Activated CD4-positive, alpha-beta T cell treated with anti-CD3 and anti-CD28 coated beads, Interleukin-2, amount 10 ng/mL, durations not matched to agents 7 days and 5 days (primary cell): ENCODE measurements around the gene REEP6. TPM values are rescaled to one million over a fixed set of nuclear protein-coding genes. Genes with fewer than 3 reads are reported as not detected.
"Not testable (repeated sequence)": the region's sequence is repeated elsewhere in the genome, so short reads cannot be mapped to it uniquely, and the experiment has no call there.

Experiments
- CTCF ChIA-PET: fragments of 350-600 bp; sonication (Branson Sonifier 250); formaldehyde crosslinking; loops from one replicate; lab custom pipeline; 2021; ENCODE audit warnings: antibody characterized with exemption; lab: Charles Lee
- POLR2A ChIA-PET: fragments of 350-600 bp; sonication (Branson Sonifier 250); formaldehyde crosslinking; loops from one replicate; lab custom pipeline; 2021; ENCODE audit warnings: antibody characterized with exemption; lab: Charles Lee
- DNase-seq: peaks from one replicate; pipeline ENCODE4 v3.0.0-alpha.2; 2020
- H3K27ac Mint-ChIP-seq: one replicate; pipeline ENCODE4 v1.8.0; 2021; ENCODE audit warnings: mild to moderate bottlenecking, moderate library complexity, mixed read lengths
- H3K27me3 Mint-ChIP-seq: one replicate; pipeline ENCODE4 v1.8.0; 2021; ENCODE audit warnings: mixed read lengths
- H3K36me3 Mint-ChIP-seq: one replicate; pipeline ENCODE4 v1.8.0; 2021; ENCODE audit warnings: low read depth, mixed read lengths
- H3K4me1 Mint-ChIP-seq: one replicate; pipeline ENCODE4 v1.8.0; 2021; ENCODE audit warnings: mixed read lengths
- H3K4me3 Mint-ChIP-seq: one replicate; pipeline ENCODE4 v1.8.0; 2021; ENCODE audit warnings: mild to moderate bottlenecking, moderate library complexity, mixed read lengths
- H3K9me3 Mint-ChIP-seq: one replicate; pipeline ENCODE4 v1.8.0; 2021; ENCODE audit warnings: mixed read lengths
- total RNA-seq, 2 experiments: library from RNA; stranded (reverse); gene quantifications; one replicate each; pipeline ENCODE4 v1.2.3, GENCODE V29; 2021

REEP6 gene
- total RNA-seq, 2 experiments from 2014 or later = 1.6 to 1.8 TPM

DNA sequence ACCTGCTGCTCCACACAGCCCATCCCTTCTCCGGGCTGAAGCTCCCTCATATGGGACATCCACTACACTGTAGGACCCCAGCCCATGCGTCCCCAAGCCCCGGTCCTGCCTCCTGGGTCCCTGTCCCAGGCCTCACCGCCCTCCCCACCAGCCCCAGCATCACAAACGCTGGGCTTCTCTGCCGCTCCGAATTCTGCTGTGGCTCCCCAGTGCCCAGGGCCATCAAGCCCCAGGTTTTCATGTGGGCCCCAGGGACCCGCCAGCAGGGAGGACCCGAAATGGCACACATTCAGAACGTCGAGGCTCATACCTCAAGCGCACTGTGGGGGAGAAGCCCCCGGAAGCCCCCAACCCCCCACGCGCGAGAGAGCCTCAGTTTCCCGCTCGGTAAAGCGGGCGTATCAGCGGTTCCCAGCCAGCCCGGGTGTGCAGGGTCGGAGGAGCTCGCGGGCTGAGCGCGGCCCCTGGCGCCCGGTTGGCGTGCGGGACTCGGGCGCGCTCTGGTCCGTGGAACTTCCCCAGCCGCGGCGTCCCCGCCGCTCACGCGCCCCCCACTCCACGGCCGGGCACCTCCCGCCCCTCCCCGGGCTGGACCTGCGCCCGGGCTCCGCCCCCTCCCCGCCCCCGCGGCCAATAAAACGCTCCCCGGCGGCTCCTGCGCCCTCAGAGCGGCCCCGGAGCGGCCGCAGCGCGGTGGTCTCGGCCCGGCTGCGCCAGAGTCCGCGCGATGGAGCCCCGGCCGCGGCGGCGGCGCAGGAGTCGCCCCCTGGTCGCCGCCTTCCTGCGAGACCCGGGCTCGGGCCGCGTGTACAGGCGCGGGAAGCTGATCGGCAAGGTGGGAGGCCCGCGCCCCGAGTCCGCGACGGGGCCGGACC, 32.7 kb downstream of the REEP6 start, which contains the start of gene PLK5:
TSS of gene PLK5 (plus strand) at position 666 of the 875 bp plus-strand sequence. CDS start 2,920 bp downstream, outside the sequence.
- ChIA-PET CTCF (interaction anchor here (0.6 kb wide), 1 partner anchor 12 kb away, joined by 4 read pairs; no protein-coding TSS in a partner anchor), POLR2A (no interaction called here)
- H3K4me1 Mint-ChIP-seq = peaks cover 4% of the 10 kb centered on the region
- no peak within 1 kb of the TSS for H3K27ac Mint-ChIP-seq
- no peaks in the 10 kb centered on the region for H3K9me3 Mint-ChIP-seq
- peaks cover 26% of the 10 kb centered on the region for H3K27me3 Mint-ChIP-seq
- H3K36me3 Mint-ChIP-seq = no peaks in the 10 kb centered on the region
- no peak within 1 kb of the TSS for H3K4me3 Mint-ChIP-seq
- no peak for DNase-seq

DNA sequence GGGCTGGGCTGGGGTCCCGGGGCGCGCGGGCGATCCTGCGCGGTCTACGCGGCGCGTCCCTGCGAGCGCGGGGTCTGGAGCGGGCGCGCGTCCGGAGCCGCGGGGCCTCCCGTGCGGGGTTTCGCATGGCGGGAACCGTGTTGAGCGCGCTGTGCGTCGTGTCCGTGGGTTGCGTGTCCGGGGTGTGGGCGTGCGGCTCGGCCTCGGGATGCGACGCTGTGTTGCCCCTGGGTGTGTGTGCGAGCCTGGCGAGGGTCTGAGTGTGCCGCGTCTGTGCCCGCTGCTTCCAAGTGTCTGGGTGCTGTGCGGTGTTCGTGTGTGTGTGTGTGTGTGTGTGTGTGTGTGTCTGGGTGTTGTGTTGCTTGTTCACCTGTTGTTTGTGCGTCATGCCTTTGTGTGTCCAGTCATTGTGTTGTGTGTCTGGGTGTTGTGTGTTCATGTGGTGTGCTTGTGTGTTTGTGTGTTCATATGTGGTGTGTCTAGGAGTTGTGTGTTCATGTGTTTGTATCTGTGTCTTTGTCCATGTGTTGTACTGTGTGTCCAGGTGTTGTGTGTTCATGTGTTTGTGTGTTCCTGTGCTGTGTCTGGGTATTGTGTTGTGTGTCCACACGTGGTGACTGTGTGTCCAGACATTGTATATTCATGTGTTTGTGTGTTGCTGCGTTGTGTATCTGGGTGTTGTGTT, 33.4 kb downstream of the REEP6 start:
- no peak overlapping the region for H3K27ac Mint-ChIP-seq
- no peak overlapping the region for H3K4me3 Mint-ChIP-seq
- H3K36me3 Mint-ChIP-seq = no peaks in the 10 kb centered on the region
- H3K27me3 Mint-ChIP-seq = peaks cover 26% of the 10 kb centered on the region
- POLR2A ChIA-PET = no interaction called here
- H3K4me1 Mint-ChIP-seq = peaks cover 4% of the 10 kb centered on the region
- CTCF ChIA-PET = interaction anchor here (0.6 kb wide), 1 partner anchor 13 kb away, joined by 4 read pairs; no protein-coding TSS in a partner anchor
- H3K9me3 Mint-ChIP-seq = no peaks in the 10 kb centered on the region
- DNase-seq = no peak

DNA sequence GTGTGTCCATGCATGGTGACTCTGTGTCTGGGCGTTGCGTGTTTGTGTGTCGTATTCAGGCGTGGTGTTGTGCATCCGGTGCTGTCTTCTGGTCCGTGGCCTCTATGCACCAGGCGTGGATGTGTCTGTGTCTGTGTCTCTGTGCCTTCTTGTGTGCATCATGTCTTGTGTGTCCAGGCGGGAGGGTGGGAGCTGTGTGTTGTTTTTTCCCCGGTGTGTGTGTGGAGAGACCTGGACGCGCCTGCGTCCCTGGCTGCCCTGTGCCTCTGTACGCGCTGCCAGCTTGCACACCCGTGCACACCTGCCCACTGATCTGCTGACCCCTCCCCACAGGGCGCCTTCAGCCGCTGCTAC, 34.0 kb downstream of the REEP6 start:
- POLR2A ChIA-PET = no interaction called here
- Mint-ChIP-seq H3K27ac (no peak overlapping the region), H3K4me3 (no peak overlapping the region), H3K9me3 (no peaks in the 10 kb centered on the region), H3K4me1 (peaks cover 4% of the 10 kb centered on the region), H3K27me3 (peaks cover 26% of the 10 kb centered on the region), H3K36me3 (no peaks in the 10 kb centered on the region)
- CTCF ChIA-PET = no interaction called here
- DNase-seq = no peak

DNA sequence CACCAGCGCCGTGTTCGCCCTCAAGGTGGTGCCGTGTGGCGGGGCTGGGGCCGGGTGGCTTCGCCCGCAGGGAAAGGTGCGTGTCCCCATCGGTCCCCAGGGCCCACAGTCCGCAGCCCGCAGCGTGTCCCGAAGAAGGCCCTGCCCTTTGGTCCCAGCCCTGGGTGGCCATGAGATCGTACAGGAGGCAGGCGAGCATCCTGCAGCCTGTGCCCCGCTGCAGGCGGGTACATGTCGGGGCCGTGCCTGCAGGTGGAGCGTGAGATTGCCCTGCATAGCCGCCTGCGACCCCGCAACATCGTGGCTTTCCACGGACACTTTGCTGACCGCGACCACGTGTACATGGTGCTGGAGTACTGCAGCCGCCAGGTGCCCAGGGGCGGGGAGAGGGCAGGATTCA, 34.4 kb downstream of the REEP6 start:
- no peak for DNase-seq
- no peak overlapping the region for H3K4me3 Mint-ChIP-seq
- H3K27ac Mint-ChIP-seq = no peak overlapping the region
- no peaks in the 10 kb centered on the region for H3K36me3 Mint-ChIP-seq
- peaks cover 4% of the 10 kb centered on the region for H3K4me1 Mint-ChIP-seq
- H3K27me3 Mint-ChIP-seq = peaks cover 26% of the 10 kb centered on the region
- POLR2A ChIA-PET = no interaction called here
- CTCF ChIA-PET = no interaction called here
- no peaks in the 10 kb centered on the region for H3K9me3 Mint-ChIP-seq

DNA sequence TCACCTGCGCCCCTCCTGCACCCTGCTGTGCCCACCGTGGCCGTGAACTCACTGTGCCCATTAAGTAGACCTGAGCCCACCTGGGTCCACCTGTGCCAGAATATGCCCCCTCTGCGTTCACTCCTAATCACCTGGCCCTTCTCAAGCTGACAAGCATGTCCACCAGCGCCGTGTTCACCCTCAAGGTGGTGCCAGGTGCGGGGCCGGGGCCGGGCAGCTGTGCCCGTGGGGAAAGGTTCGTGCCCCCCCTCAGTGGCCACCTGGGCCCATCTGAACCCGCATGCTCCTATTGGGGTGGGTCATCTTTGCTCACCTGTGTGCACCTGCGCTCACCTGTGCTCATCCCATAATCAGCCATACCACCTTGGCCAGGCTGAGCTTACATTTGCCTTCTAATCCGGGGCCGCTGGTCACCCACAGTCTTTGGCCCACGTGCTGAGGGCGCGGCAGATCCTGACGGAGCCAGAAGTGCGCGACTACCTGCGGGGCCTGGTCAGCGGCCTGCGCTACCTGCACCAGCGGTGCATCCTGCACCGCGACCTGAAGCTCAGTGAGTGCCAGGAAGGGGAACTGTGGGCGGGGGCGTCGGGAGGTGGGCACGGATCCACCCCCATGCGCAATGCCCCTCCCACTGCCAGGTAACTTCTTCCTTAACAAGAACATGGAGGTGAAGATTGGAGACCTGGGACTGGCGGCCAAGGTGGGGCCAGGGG, 35.2 kb downstream of the REEP6 start:
- Mint-ChIP-seq H3K36me3 (no peaks in the 10 kb centered on the region), H3K27ac (no peak overlapping the region), H3K9me3 (no peaks in the 10 kb centered on the region), H3K4me1 (peaks cover 4% of the 10 kb centered on the region), H3K27me3 (peaks cover 26% of the 10 kb centered on the region), H3K4me3 (no peak overlapping the region)
- no peak for DNase-seq
- ChIA-PET POLR2A (no interaction called here), CTCF (no interaction called here)

DNA sequence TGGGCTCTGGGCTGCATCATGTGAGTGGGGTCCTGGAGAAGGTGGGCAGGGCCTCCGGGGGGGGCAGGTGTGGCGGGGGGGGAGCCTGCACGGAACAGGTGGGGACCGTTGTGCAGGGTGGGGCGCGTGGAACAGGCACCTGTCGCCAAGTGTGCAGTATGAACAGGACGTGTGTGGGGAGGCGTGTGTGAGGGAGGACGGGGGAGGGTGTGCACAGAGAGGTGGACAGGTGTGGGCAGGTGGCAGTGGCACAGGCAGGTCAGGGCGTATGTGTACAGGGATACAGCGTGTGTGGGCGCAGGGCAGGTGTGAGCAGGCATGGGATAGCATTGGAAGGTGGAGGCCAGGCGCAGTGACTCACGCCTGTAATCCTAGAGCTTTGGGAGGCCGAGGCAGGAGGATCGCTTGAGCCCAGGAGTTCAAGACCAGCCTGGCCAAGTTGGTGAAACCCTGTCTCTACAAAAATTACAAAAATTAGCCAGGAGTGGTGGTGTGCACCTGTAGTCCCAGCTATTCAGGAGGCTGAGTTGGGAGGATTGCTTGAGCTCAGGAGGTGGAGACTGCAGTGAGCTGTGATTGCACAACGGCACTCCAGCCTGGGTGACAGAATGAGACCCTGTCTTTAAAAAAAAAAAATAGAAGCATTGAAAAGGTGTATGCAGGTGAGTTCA, 36.1 kb downstream of the REEP6 start:
- ChIA-PET POLR2A (no interaction called here), CTCF (no interaction called here)
- H3K36me3 Mint-ChIP-seq = no peaks in the 10 kb centered on the region
- H3K4me3 Mint-ChIP-seq = no peak overlapping the region
- no peak overlapping the region for H3K27ac Mint-ChIP-seq
- H3K27me3 Mint-ChIP-seq = peaks cover 24% of the 10 kb centered on the region
- peaks cover 4% of the 10 kb centered on the region for H3K4me1 Mint-ChIP-seq
- no peak for DNase-seq
- H3K9me3 Mint-ChIP-seq = no peaks in the 10 kb centered on the region

DNA sequence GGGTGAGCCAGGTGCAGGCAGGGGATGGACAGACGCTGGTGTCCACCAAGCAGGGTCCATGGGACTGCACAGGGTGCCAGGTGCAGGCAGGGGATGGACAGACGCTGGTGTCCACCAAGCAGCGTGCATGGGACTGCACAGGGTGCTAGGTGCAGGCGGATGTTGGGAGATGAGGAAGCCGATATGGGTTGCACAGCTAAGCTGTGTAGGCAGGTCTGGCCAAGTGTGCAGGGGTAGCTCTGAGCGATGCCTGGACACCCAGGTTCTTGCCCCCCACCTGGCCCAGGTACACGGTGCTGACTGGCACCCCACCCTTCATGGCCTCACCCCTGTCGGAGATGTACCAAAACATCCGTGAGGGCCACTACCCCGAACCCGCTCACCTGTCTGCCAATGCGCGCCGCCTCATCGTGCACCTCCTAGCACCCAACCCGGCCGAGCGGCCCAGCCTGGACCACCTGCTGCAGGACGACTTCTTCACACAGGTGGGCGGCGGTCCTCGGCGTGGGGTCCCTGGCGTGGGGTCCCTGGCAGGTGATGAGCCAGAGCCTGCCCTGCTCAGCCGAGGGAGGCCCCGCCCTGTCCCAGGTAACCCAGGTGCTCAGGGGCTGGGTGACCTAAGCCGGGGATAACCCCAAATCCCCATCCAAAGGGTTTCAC, 36.8 kb downstream of the REEP6 start:
- no peak for DNase-seq
- Mint-ChIP-seq H3K27ac (no peak overlapping the region), H3K27me3 (peaks cover 24% of the 10 kb centered on the region), H3K9me3 (no peaks in the 10 kb centered on the region), H3K4me3 (no peak overlapping the region), H3K4me1 (peaks cover 4% of the 10 kb centered on the region), H3K36me3 (no peaks in the 10 kb centered on the region)
- ChIA-PET POLR2A (no interaction called here), CTCF (no interaction called here)

DNA sequence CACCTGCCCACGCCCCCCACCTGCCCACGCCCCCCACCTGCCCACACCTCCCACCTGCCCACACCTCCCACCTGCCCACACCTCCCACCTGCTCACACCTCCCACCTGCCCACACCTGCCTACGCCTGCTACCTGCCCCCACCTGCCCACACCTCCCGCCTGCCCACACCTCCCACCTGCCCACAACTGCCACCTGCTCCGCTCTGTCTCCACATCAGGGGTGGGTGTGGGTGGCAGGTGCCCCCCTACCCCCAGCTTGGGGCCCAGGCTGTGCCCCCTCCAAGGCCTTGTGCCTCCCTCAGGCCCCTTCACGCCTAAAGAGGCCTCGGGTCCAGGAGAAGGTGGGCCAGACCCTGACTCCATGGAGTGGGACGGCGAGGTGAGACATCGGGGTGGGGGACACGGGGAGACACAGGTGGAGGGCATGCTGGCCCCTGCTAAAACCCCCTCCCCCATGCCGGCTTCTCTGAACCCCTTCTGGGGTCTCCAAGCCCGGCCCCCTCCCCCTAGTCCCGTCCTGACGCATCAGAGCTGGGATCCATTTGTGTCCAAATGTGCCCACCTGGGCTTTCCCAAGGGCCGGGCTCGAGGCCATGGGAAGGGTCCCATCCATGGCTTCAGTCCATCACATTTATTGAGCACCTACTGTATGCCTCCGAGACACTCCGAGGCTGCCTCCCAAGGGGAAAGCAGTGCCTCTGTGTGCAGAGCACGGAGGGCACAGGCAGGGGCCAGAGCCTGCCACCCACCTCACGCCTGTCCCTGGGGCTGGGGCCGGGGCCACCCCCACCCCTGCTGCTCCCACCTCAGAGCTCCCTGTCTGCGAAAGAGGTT, 37.8 kb downstream of the REEP6 start:
- Mint-ChIP-seq H3K4me3 (no peak overlapping the region), H3K27me3 (peaks cover 18% of the 10 kb centered on the region), H3K4me1 (peaks cover 4% of the 10 kb centered on the region), H3K9me3 (no peaks in the 10 kb centered on the region), H3K36me3 (no peaks in the 10 kb centered on the region), H3K27ac (no peak overlapping the region)
- CTCF ChIA-PET = no interaction called here
- DNase-seq = no peak
- POLR2A ChIA-PET = no interaction called here

DNA sequence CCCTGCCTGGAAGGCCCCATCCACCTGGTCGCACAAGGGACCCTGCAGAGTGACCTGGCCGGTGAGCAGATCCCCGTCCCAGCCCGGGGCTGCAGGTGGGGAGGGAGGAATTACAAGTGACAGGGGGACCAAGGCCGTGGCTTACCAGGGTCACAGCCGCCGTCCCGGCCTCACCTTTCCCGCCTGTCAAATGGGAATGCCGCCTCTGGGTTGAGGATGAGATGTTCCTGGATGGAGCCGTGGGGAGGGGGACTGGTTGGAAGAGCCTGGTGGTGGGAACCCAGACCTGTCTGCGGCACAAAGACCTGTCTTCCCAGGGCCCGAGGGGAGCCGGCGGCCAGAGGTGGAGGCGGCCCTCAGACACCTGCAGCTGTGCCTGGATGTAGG, 38.4 kb downstream of the REEP6 start:
- Mint-ChIP-seq H3K9me3 (no peaks in the 10 kb centered on the region), H3K27me3 (peaks cover 16% of the 10 kb centered on the region), H3K27ac (no peak overlapping the region), H3K36me3 (no peaks in the 10 kb centered on the region), H3K4me1 (peaks cover 3% of the 10 kb centered on the region), H3K4me3 (no peak overlapping the region)
- POLR2A ChIA-PET = no interaction called here
- CTCF ChIA-PET = no interaction called here
- no peak for DNase-seq

DNA sequence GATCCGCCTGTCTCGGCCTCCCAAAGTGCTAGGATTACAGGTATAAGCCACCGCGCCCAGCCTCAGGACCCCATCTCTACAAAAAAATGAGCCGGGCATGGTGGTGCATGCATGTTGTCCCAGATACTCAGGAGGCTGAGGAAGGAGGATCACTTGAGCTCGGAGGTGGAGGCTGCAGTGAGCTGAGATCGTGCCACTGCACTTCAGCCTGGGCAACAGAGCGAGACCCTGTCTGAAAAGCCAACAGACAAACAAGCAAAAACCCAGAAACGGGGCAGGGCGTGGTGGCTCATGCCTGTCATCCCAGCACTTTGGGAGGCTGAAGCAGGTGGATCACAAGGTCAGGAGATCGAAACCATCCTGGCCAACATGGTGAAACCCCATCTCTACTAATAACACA, 39.9 kb downstream of the REEP6 start:
- H3K4me3 Mint-ChIP-seq = not testable (repeated sequence)

DNA sequence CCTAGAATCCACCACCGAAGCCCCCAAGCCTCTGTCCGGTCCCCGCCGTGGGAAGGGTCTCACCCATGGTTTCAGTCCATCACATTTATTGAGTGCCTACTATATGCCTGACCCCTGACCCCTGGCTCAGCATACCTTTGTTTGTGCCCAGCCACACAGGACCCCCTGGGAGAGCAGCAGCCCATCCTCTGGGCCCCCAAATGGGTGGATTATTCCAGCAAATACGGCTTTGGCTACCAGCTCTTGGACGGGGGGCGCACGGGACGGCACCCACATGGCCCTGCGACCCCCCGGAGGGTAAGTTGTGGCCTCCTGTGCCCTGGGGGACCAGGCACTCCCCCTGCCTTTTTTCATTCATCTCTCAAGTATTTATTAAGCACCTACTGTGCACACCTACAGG, 40.6 kb downstream of the REEP6 start:
- Mint-ChIP-seq H3K27me3 (no peaks in the 10 kb centered on the region), H3K9me3 (no peaks in the 10 kb centered on the region), H3K27ac (no peak overlapping the region), H3K4me3 (no peak overlapping the region), H3K4me1 (no peaks in the 10 kb centered on the region), H3K36me3 (no peaks in the 10 kb centered on the region)
- DNase-seq = no peak
- CTCF ChIA-PET = no interaction called here
- POLR2A ChIA-PET = no interaction called here

More for the DNA sequence above, 39.9 kb downstream of the REEP6 start:
- DNase-seq, H3K36me3 Mint-ChIP-seq, H3K27me3 Mint-ChIP-seq, H3K27ac Mint-ChIP-seq, POLR2A ChIA-PET, H3K9me3 Mint-ChIP-seq, H3K4me1 Mint-ChIP-seq, CTCF ChIA-PET: not testable (repeated sequence)
